K562 (cell line): ENCODE data around the gene SUPT3H. TPM values are rescaled to one million over a fixed set of nuclear protein-coding genes. Genes with fewer than 3 reads are reported as not detected.

ENCODE experiments used
- ATAC-seq: fragments of 200-7000 bp; cut with Tn5 transposase; 3 replicates; pipeline ENCODE4 v1.9.1; 2020; ENCODE audit warnings: moderate library complexity
- BruUV-seq: library from RNA; stranded (reverse); fragments of 400-500 nt; replicated peaks from 2 replicates; lab custom pipeline; 2021; lab: Mats Ljungman, UMichigan
- CTCF ChIA-PET: fragments of 300-600 bp; formaldehyde crosslinking; extraction: SDS; loops from one replicate; lab custom pipeline; 2021; ENCODE audit warnings: low intra/inter-chr PET ratio; lab: Yijun Ruan, JAX
- POLR2A ChIA-PET: fragments of 300-600, 350-650 bp; sonication (Branson Sonifier 250); formaldehyde crosslinking; extraction: SDS; loops from one replicate; lab custom pipeline; 2021; ENCODE audit warnings: antibody characterized with exemption, inconsistent platforms; lab: Yijun Ruan, JAX
- DNase-seq, 4 experiments: peaks; one replicate each; pipeline versions ENCODE4 v3.0.0 to v3.0.0-alpha.2; 2011 to 2018; ENCODE audit warnings: low spot score in 3 of 4, mixed read lengths in 3 of 4; ENCODE audit errors: extremely low read depth in 1 of 4
- FAIRE-seq: peaks from 2 replicates; lab custom pipeline; 2011; peaks lifted over from hg19 to GRCh38; lab: Jason Lieb, UNC
- H2AFZ ChIP-seq: 2 replicates; pipeline ENCODE4 v1.6.0; 2011; ENCODE audit warnings: low read depth, low read length, control low read depth, inconsistent platforms
- H3K27ac ChIP-seq: fragments of 200-600 bp; 3 replicates; pipeline ENCODE4 v1.8.0; 2011; ENCODE audit warnings: low read depth, mild to moderate bottlenecking, control low read depth, inconsistent platforms, low read length, moderate library complexity, mixed read lengths; ENCODE audit errors: extremely low read depth
- H3K27me3 ChIP-seq, 2 experiments: fragments of 300-600 bp in 1 of 2; 2 replicates in 1 of 2; 3 replicates in 1 of 2; pipeline versions ENCODE4 v1.6.0 to v1.8.0; 2011; ENCODE audit warnings: inconsistent platforms in 2 of 2, low read length in 2 of 2, mild to moderate bottlenecking in 1 of 2, mixed read lengths in 1 of 2, moderate library complexity in 1 of 2; ENCODE audit not compliant: control insufficient read depth in 2 of 2, insufficient read depth in 2 of 2
- H3K36me3 ChIP-seq: fragments of 300-600 bp; 3 replicates; pipeline ENCODE4 v1.8.0; 2011; ENCODE audit warnings: mild to moderate bottlenecking, low read length, inconsistent platforms; ENCODE audit not compliant: control insufficient read depth, insufficient read depth
- H3K4me1 ChIP-seq, 2 experiments: fragments of 200-600 bp in 1 of 2; replicated peaks in 1 of 2; 2 replicates in 1 of 2; 3 replicates in 1 of 2; pipeline versions ENCODE4 v1.5.1 to v1.8.0; 2011; ENCODE audit warnings: inconsistent platforms in 2 of 2, low read length in 2 of 2, mild to moderate bottlenecking in 1 of 2, mixed read lengths in 1 of 2, moderate library complexity in 1 of 2; ENCODE audit not compliant: control insufficient read depth in 2 of 2, insufficient read depth in 2 of 2
- H3K4me2 ChIP-seq: 2 replicates; pipeline ENCODE4 v1.6.1; 2011; ENCODE audit warnings: low read length, control low read depth, inconsistent platforms, mixed read lengths; ENCODE audit not compliant: insufficient read depth
- H3K4me3 ChIP-seq: fragments of 200-600 bp; sonication (generic), shearing (Covaris generic); 2 replicates; pipeline ENCODE4 v1.5.1; 2016; ENCODE audit warnings: control low read depth, inconsistent platforms
- H3K79me2 ChIP-seq: fragments of 200-600 bp; 3 replicates; pipeline ENCODE4 v1.8.0; 2011; ENCODE audit warnings: low read length, inconsistent platforms; ENCODE audit not compliant: control insufficient read depth, insufficient read depth
- H3K9ac ChIP-seq, 2 experiments: 2 replicates each; pipeline versions ENCODE4 v1.6.0 to v1.6.1; 2011; ENCODE audit warnings: low read depth in 2 of 2, low read length in 2 of 2, control low read depth in 1 of 2, inconsistent platforms in 1 of 2, mild to moderate bottlenecking in 1 of 2, mixed read lengths in 1 of 2; ENCODE audit not compliant: insufficient read depth in 1 of 2
- H3K9me1 ChIP-seq: one replicate; pipeline ENCODE4 v1.6.0; 2011; ENCODE audit warnings: inconsistent platforms, mild to moderate bottlenecking, low read length, moderate library complexity; ENCODE audit not compliant: control insufficient read depth, insufficient read depth
- H3K9me3 ChIP-seq: replicated peaks from 2 replicates; pipeline ENCODE4 v1.5.1; 2011; ENCODE audit warnings: low read depth, low read length, inconsistent platforms; ENCODE audit not compliant: control insufficient read depth, insufficient read depth
- H4K20me1 ChIP-seq: replicated peaks from 2 replicates; pipeline ENCODE4 v1.6.1; 2011; ENCODE audit warnings: low read length, inconsistent platforms, mixed read lengths; ENCODE audit not compliant: control insufficient read depth, insufficient read depth
- CBX1 ChIP-seq: sonication (generic); IDR thresholded peaks from 2 replicates; pipeline ENCODE4 v1.6.1; 2016; ENCODE audit warnings: antibody characterized with exemption, low read depth, mild to moderate bottlenecking
- FOXM1 ChIP-seq, 2 experiments: fragments of 450-650 bp in 1 of 2; sonication (generic) in 1 of 2; formaldehyde crosslinking in 1 of 2; IDR thresholded peaks; 2 replicates each; pipeline versions ENCODE4 v1.6.1 to v1.9.0; 2017 to 2022; ENCODE audit warnings: low read depth in 2 of 2, mild to moderate bottlenecking in 2 of 2, missing genetic modification reagents in 1 of 2, moderate library complexity in 1 of 2
- NFIC ChIP-seq: fragments of 450-650 bp; IDR thresholded peaks from 2 replicates; pipeline ENCODE4 v1.6.1; 2017; ENCODE audit warnings: mild to moderate bottlenecking, inconsistent platforms
- SIN3B ChIP-seq: fragments of 450-650 bp; IDR thresholded peaks from 2 replicates; pipeline ENCODE4 v1.6.1; 2017; ENCODE audit warnings: low read depth, mild to moderate bottlenecking, moderate library complexity
- SMARCA4 ChIP-seq: fragments of 450-650 bp; IDR thresholded peaks from 2 replicates; pipeline ENCODE4 v1.6.1; 2016
- TCFL5 ChIP-seq: fragments of 250-450 bp; sonication (Bioruptor Pico); conservative IDR thresholded peaks from 2 replicates; pipeline ENCODE4 v1.6.1; 2021; ENCODE audit warnings: mild to moderate bottlenecking, moderate library complexity, matching md5 sums
- U2AF1 ChIP-seq: fragments of 200-400 bp; formaldehyde crosslinking; optimal IDR thresholded peaks from 2 replicates; pipeline ENCODE3; 2017; ENCODE audit warnings: mild to moderate bottlenecking, low read depth, low read length, moderate library complexity
- XRCC3 ChIP-seq: fragments of 450-650 bp; IDR thresholded peaks from 2 replicates; pipeline ENCODE4 v1.6.1; 2017; ENCODE audit warnings: mild to moderate bottlenecking, moderate library complexity
- ZFP1 ChIP-seq: fragments of 450-650 bp; formaldehyde crosslinking; IDR thresholded peaks from 2 replicates; pipeline ENCODE4 v1.4.0; 2020; ENCODE audit warnings: mild to moderate bottlenecking, mixed read lengths
- ZNF143 ChIP-seq: sonication (generic); formaldehyde crosslinking; IDR thresholded peaks from 2 replicates; pipeline ENCODE4 v1.9.0; 2022; ENCODE audit warnings: mild to moderate bottlenecking, missing genetic modification reagents
- ZNF175 ChIP-seq: fragments of 200-800 bp; sonication (Bioruptor generic); IDR thresholded peaks from 2 replicates; pipeline ENCODE4 v1.6.1; 2016; ENCODE audit warnings: low read depth, mild to moderate bottlenecking, missing genetic modification characterization, missing compliant biosample characterization
- ZNF668 ChIP-seq: fragments of 250-450 bp; sonication (Bioruptor Pico); IDR thresholded peaks from 2 replicates; pipeline ENCODE4 v1.8.0; 2022; ENCODE audit warnings: mild to moderate bottlenecking, inconsistent platforms
- ZNF696 ChIP-seq: fragments of 250-450 bp; sonication (Bioruptor Pico); conservative IDR thresholded peaks from 2 replicates; pipeline ENCODE4 v1.4.0; 2020; ENCODE audit warnings: mild to moderate bottlenecking, moderate library complexity
- ZNF75A ChIP-seq: fragments of 450-650 bp; formaldehyde crosslinking; IDR thresholded peaks from 2 replicates; pipeline ENCODE4 v1.4.0; 2020; ENCODE audit warnings: mild to moderate bottlenecking
- WGBS: fragments of 100-300 bp; shearing (Covaris generic); methylation state at CpG from one replicate; pipeline ENCODE4 v1.1.6; 2016; ENCODE audit warnings: low coverage, mixed read lengths; ENCODE audit not compliant: insufficient coverage; ENCODE audit errors: missing lambda C conversion rate; 5-methylcytosine and 5-hydroxymethylcytosine counted together
- in situ Hi-C: fragments of 300-500 bp; cut with MboI; formaldehyde crosslinking; loops from 4 replicates; pipeline ENCODE4 v1.15.0; 2018; ENCODE audit warnings: inconsistent platforms, mixed read lengths
- intact Hi-C: fragments of 100-400 bp; cut with micrococcal nuclease; formaldehyde crosslinking; loops from 2 replicates; pipeline ENCODE4 v1.14.2; 2022
- polyA plus RNA-seq, 8 experiments: library from polyadenylated mRNA; depleted of rRNA in 4 of 8; stranded (reverse) in 5 of 8; unstranded in 3 of 8; fragments of >200 nt; fragmentation: Nextera tagmentation in 2 of 8; fragmentation: Illumina TruSeq in 1 of 8; extraction: Ambion mirVana in 2 of 8; extraction: Trizol in 1 of 8; gene quantifications; 2 replicates each; pipeline versions ENCODE4 v1.2.1 to v1.2.3, GENCODE V29; 2011 to 2014; ENCODE audit warnings: inconsistent platforms in 1 of 8, missing spikeins in 1 of 8
- total RNA-seq, 7 experiments: library from RNA; depleted of rRNA in 6 of 7; stranded (reverse); fragments of >200 nt in 6 of 7; fragmentation: Illumina TruSeq in 2 of 7; extraction: Trizol in 2 of 7; gene quantifications; 2 replicates each; pipeline versions ENCODE4 v1.2.1 to v1.2.3, GENCODE V29; 2011 to 2021; ENCODE audit warnings: low replicate concordance in 1 of 7
- TF ChIP-seq, protein P1 (sequence below): sonication (generic); formaldehyde crosslinking; IDR thresholded peaks from 2 replicates; pipeline ENCODE4 v1.8.0; 2022; ENCODE audit warnings: mild to moderate bottlenecking, low read depth, missing genetic modification reagents
- TF ChIP-seq, protein P2 (sequence below): fragments of 450-650 bp; IDR thresholded peaks from 2 replicates; pipeline ENCODE4 v1.6.1; 2018; ENCODE audit warnings: mild to moderate bottlenecking, low read depth; ENCODE audit not compliant: partially characterized antibody

SUPT3H gene
- total and polyA plus RNA-seq, 9 of the 15 experiments (the other 6 are each of a cell fraction or from before 2014, with no cell fraction given), result 7.2 to 16.3 (median 11.9) TPM

DNA sequence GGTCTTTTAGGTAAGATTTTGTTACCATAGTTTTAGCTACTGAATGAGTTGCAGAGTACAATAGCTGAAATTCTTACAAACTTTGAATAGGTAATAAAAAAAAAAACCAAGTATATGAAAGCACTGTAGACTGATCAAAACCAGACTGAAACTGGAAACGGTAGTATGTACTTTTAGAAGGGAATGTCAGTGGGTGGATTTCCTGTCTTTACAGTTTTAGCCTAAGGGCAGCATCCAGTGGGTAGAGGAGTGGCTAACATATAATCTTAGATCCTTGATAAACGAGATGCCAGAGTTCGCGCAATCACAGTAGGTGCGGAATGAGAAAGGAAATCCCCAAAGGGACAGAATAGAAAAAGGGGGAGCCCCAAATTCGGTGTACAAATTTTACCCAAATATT lies 435.5 kb downstream of the SUPT3H start:
- Histone ChIP-seq H3K27ac (no peak overlapping the region), H2AFZ (no peak overlapping the region), H3K9me1 (no peaks in the 10 kb centered on the region), H3K79me2 (no peaks in the 10 kb centered on the region), H3K4me2 (no peak overlapping the region), H4K20me1 (no peaks in the 10 kb centered on the region), H3K9me3 (no peaks in the 10 kb centered on the region)
- ATAC-seq (no peak), DNase-seq (no peak), FAIRE-seq (no peak)
- 49% methylated on average over 6 of the region's 6 CpGs for WGBS
- intact Hi-C loops, result no loop called here
- POLR2A ChIA-PET, result no interaction called here
- in situ Hi-C loops, result no loop called here
- BruUV-seq, result no TSS peak
- TF ChIP-seq ZNF75A (CRISPR knock-in tag), result no peak
- TF ChIP-seq, all 486 proteins: peak for 0
- no peak overlapping the region for H3K4me3 ChIP-seq
- no peaks in the 10 kb centered on the region for H3K4me1 ChIP-seq
- no peaks in the 10 kb centered on the region for H3K27me3 ChIP-seq
- CTCF ChIA-PET, result no interaction called here
- H3K36me3 ChIP-seq, result no peaks in the 10 kb centered on the region
- no peak overlapping the region for H3K9ac ChIP-seq

DNA sequence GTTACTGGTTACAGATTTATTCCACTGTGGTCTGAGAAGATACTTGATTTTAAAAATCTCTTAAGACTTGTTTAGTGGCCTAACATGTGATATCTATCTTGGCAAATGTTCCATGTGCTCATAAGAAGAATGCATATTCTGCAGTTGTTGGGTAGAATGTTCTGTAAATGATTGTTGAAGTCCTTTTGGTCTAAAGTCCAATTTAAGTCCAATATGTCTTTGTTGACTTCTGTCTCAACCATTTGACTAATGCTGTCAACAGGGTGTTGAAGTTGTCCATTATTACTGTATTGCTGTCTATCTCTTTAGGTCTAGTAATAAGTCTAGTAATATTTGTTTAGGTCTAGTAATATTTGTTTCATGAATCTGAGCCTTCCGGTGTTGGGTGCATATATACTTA lies 437.4 kb downstream of the SUPT3H start:
- H3K27ac ChIP-seq, result no peak overlapping the region
- no peak overlapping the region for H3K4me3 ChIP-seq
- DNase-seq (no peak), ATAC-seq (no peak), FAIRE-seq (no peak)
- intact Hi-C loops, result no loop called here
- H2AFZ ChIP-seq, result no peak overlapping the region
- H3K36me3 ChIP-seq, result no peaks in the 10 kb centered on the region
- H3K27me3 ChIP-seq, result no peaks in the 10 kb centered on the region
- WGBS, result 83% methylated on average over 1 of the region's 1 CpG
- H3K79me2 ChIP-seq, result no peaks in the 10 kb centered on the region
- H3K9me1 ChIP-seq, result no peaks in the 10 kb centered on the region
- H4K20me1 ChIP-seq, result no peaks in the 10 kb centered on the region
- no peak overlapping the region for H3K4me2 ChIP-seq
- no peaks in the 10 kb centered on the region for H3K9me3 ChIP-seq
- H3K4me1 ChIP-seq, result no peaks in the 10 kb centered on the region
- CTCF ChIA-PET, result no interaction called here
- POLR2A ChIA-PET, result no interaction called here
- no peak overlapping the region for H3K9ac ChIP-seq
- no TSS peak for BruUV-seq
- in situ Hi-C loops, result no loop called here
- TF ChIP-seq, protein P1, sequence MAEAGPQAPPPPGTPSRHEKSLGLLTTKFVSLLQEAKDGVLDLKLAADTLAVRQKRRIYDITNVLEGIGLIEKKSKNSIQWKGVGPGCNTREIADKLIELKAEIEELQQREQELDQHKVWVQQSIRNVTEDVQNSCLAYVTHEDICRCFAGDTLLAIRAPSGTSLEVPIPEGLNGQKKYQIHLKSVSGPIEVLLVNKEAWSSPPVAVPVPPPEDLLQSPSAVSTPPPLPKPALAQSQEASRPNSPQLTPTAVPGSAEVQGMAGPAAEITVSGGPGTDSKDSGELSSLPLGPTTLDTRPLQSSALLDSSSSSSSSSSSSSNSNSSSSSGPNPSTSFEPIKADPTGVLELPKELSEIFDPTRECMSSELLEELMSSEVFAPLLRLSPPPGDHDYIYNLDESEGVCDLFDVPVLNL (CRISPR knock-in tag), result no peak
- TF ChIP-seq ZNF668 (CRISPR knock-in tag), result no peak
- TF ChIP-seq XRCC3, result no peak
- TF ChIP-seq TCFL5 (CRISPR knock-in tag), result no peak
- no peak for TF ChIP-seq FOXM1 (IDR thresholded peaks at IDR 0.05; ENCODE audit: low read depth)
- no peak for TF ChIP-seq FOXM1 (CRISPR knock-in tag; IDR thresholded peaks at IDR 0.05; ENCODE audit: low read depth)
- no peak for TF ChIP-seq SIN3B
- TF ChIP-seq CBX1, result no peak
- TF ChIP-seq ZFP1 (CRISPR knock-in tag), result no peak
- no peak for TF ChIP-seq SMARCA4
- TF ChIP-seq U2AF1, result no peak
- TF ChIP-seq, protein P2, sequence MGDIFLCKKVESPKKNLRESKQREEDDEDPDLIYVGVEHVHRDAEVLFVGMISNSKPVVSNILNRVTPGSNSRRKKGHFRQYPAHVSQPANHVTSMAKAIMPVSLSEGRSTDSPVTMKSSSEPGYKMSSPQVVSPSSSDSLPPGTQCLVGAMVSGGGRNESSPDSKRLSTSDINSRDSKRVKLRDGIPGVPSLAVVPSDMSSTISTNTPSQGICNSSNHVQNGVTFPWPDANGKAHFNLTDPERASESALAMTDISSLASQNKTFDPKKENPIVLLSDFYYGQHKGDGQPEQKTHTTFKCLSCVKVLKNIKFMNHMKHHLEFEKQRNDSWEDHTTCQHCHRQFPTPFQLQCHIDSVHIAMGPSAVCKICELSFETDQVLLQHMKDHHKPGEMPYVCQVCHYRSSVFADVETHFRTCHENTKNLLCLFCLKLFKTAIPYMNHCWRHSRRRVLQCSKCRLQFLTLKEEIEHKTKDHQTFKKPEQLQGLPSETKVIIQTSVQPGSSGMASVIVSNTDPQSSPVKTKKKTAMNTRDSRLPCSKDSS, result no peak
- no peak for TF ChIP-seq NFIC
- no peak for TF ChIP-seq ZNF696 (CRISPR knock-in tag)
- TF ChIP-seq ZNF143 (CRISPR knock-in tag), result no peak
- TF ChIP-seq ZNF175 (CRISPR knock-in tag), result no peak
